Fibroblast of lung (primary cell): ENCODE results near the gene LSR. TPM values are rescaled to one million over a fixed set of nuclear protein-coding genes. Genes with fewer than 3 reads are reported as not detected.

Source experiments
- DNase-seq, 2 donors: peaks; one replicate each; pipeline versions ENCODE4 v3.0.0 to v3.0.0-alpha.2; 2010; ENCODE audit warnings: low read depth in 2 of 2
- H2AFZ ChIP-seq: 2 replicates; pipeline ENCODE4 v1.5.1; 2012; ENCODE audit warnings: low read length, control low read depth, inconsistent platforms
- H3K27ac ChIP-seq: 2 replicates; pipeline ENCODE4 v1.5.1; 2011; ENCODE audit warnings: low read length, control low read depth; ENCODE audit not compliant: insufficient read depth
- H3K27me3 ChIP-seq: 2 replicates; pipeline ENCODE4 v1.5.1; 2011; ENCODE audit warnings: mild to moderate bottlenecking, low read length; ENCODE audit not compliant: control insufficient read depth, insufficient read depth
- H3K36me3 ChIP-seq: 2 replicates; pipeline ENCODE4 v1.5.1; 2011; ENCODE audit warnings: low read length; ENCODE audit not compliant: control insufficient read depth, insufficient read depth
- H3K4me1 ChIP-seq: 2 replicates; pipeline ENCODE4 v1.5.1; 2011; ENCODE audit warnings: low read length; ENCODE audit not compliant: control insufficient read depth, insufficient read depth; ENCODE audit errors: extremely low read depth
- H3K4me2 ChIP-seq: 2 replicates; pipeline ENCODE4 v1.5.1; 2011; ENCODE audit warnings: low read length, control low read depth; ENCODE audit not compliant: insufficient read depth; ENCODE audit errors: extremely low read depth
- H3K4me3 ChIP-seq, 4 experiments: fragments of 200-600 bp in 1 of 4; sonication (generic) in 1 of 4; replicated peaks in 1 of 4; 2 replicates each; pipeline ENCODE4 v1.5.1; 2011 to 2016; ENCODE audit warnings: low read length in 4 of 4, low read depth in 3 of 4, mild to moderate bottlenecking in 3 of 4, control low read depth in 2 of 4, inconsistent platforms in 1 of 4, mixed read lengths in 1 of 4; ENCODE audit not compliant: insufficient read depth in 1 of 4; ENCODE audit errors: control extremely low read depth in 1 of 4
- H3K79me2 ChIP-seq: 2 replicates; pipeline ENCODE4 v1.5.1; 2012; ENCODE audit warnings: mild to moderate bottlenecking, low read length, inconsistent platforms; ENCODE audit not compliant: control insufficient read depth, insufficient read depth
- H3K9ac ChIP-seq: 2 replicates; pipeline ENCODE4 v1.5.1; 2011; ENCODE audit warnings: mild to moderate bottlenecking, low read length, control low read depth; ENCODE audit not compliant: insufficient read depth
- H3K9me3 ChIP-seq: 2 replicates; pipeline ENCODE4 v1.5.1; 2012; ENCODE audit warnings: low read depth, low read length; ENCODE audit not compliant: control insufficient read depth, insufficient read depth
- H4K20me1 ChIP-seq: 2 replicates; pipeline ENCODE4 v1.5.1; 2011; ENCODE audit warnings: low read length; ENCODE audit not compliant: control insufficient read depth, insufficient read depth; ENCODE audit errors: extremely low read depth
- CTCF ChIP-seq, 2 donors: IDR thresholded peaks in 1 of 2; conservative IDR thresholded peaks in 1 of 2; 1 replicate in 1 of 2; 2 replicates in 1 of 2; pipeline ENCODE4 v1.5.1; 2011 to 2012; ENCODE audit warnings: low read length in 2 of 2, control low read depth in 1 of 2, inconsistent platforms in 1 of 2, low read depth in 1 of 2, mild to moderate bottlenecking in 1 of 2
- EZH2 ChIP-seq: IDR thresholded peaks from 2 replicates; pipeline ENCODE4 v1.5.1; 2012; ENCODE audit warnings: low read length, control low read depth, mild to moderate bottlenecking; ENCODE audit errors: missing control alignments
- polyA plus RNA-seq, 2 donors: library from polyadenylated mRNA; depleted of rRNA in 1 of 2; stranded (reverse) in 1 of 2; unstranded in 1 of 2; fragments of >200 nt; gene quantifications; 2 replicates each; pipeline ENCODE4 v1.2.1, GENCODE V29; 2011 to 2012; ENCODE audit warnings: missing spikeins in 1 of 2
- total RNA-seq: library from RNA; depleted of rRNA; stranded (reverse); fragments of >200 nt; gene quantifications from 2 replicates; pipeline ENCODE4 v1.2.1, GENCODE V29; 2014

The LSR gene
- total and polyA plus RNA-seq, 2 donors (not counting 1 experiment from before 2014, with no cell fraction given): 0.31 to 0.33 TPM

GRCh38 chr19:35256566-35256965, 7.8 kb downstream of the LSR start:
- no peak for TF ChIP-seq CTCF (conservative IDR thresholded peaks at IDR 0.05 in 1 of 2, IDR thresholded peaks at IDR 0.05 in 1 of 2; ENCODE audit: low read depth in 1 of 2, low read length in 2 of 2)
- TF ChIP-seq EZH2: no peak
- Histone ChIP-seq H3K4me2 (no peak overlapping the region), H3K27me3 (peaks cover 5% of the 10 kb centered on the region), H4K20me1 (no peaks in the 10 kb centered on the region), H3K4me1 (no peaks in the 10 kb centered on the region), H3K36me3 (no peaks in the 10 kb centered on the region), H3K4me3 (no peak overlapping the region), H3K9ac (no peak overlapping the region), H2AFZ (no peak overlapping the region), H3K27ac (no peak overlapping the region), H3K9me3 (no peaks in the 10 kb centered on the region), H3K79me2 (no peaks in the 10 kb centered on the region)
- no peak for DNase-seq

GRCh38 chr19:35257113-35257461, 8.3 kb downstream of the LSR start:
- no peak overlapping the region for H3K27ac ChIP-seq
- no peaks in the 10 kb centered on the region for H3K79me2 ChIP-seq

GRCh38 chr19:35260694-35261304, 12.0 kb downstream of the LSR start:
- no peak for TF ChIP-seq EZH2
- no peak for TF ChIP-seq CTCF (conservative IDR thresholded peaks at IDR 0.05 in 1 of 2, IDR thresholded peaks at IDR 0.05 in 1 of 2; ENCODE audit: low read depth in 1 of 2, low read length in 2 of 2)

More at GRCh38 chr19:35257113-35257461, 8.3 kb downstream of the LSR start:
- H2AFZ ChIP-seq: no peak overlapping the region
- H3K4me2 ChIP-seq: no peak overlapping the region
- H3K9me3 ChIP-seq: no peaks in the 10 kb centered on the region
- no peak overlapping the region for H3K4me3 ChIP-seq
- H3K36me3 ChIP-seq: no peaks in the 10 kb centered on the region
- H4K20me1 ChIP-seq: no peaks in the 10 kb centered on the region
- no peak overlapping the region for H3K9ac ChIP-seq
- TF ChIP-seq CTCF (conservative IDR thresholded peaks at IDR 0.05 in 1 of 2, IDR thresholded peaks at IDR 0.05 in 1 of 2; ENCODE audit: low read depth in 1 of 2, low read length in 2 of 2) (no peak), EZH2 (no peak)
- no peak for DNase-seq
- peaks cover 5% of the 10 kb centered on the region for H3K27me3 ChIP-seq
- H3K4me1 ChIP-seq: no peaks in the 10 kb centered on the region

More at GRCh38 chr19:35260694-35261304, 12.0 kb downstream of the LSR start:
- H3K9me3 ChIP-seq: no peaks in the 10 kb centered on the region
- DNase-seq: no peak
- no peaks in the 10 kb centered on the region for H3K79me2 ChIP-seq
- no peaks in the 10 kb centered on the region for H3K4me1 ChIP-seq
- H3K27me3 ChIP-seq: peaks cover 5% of the 10 kb centered on the region
- no peak overlapping the region for H3K9ac ChIP-seq
- no peak overlapping the region for H3K4me3 ChIP-seq
- no peak overlapping the region for H2AFZ ChIP-seq
- no peaks in the 10 kb centered on the region for H3K36me3 ChIP-seq
- no peaks in the 10 kb centered on the region for H4K20me1 ChIP-seq
- no peak overlapping the region for H3K27ac ChIP-seq
- H3K4me2 ChIP-seq: no peak overlapping the region
